GM21723 (cell line): ENCODE results near the gene JAG2.

ENCODE experiments used
- ATAC-seq: cut with Tn5 transposase; IDR thresholded peaks from one replicate; pipeline ENCODE4 v1.9.1; 2021; ENCODE audit warnings: mild to moderate bottlenecking, moderate library complexity; ENCODE audit not compliant: unreplicated experiment

JAG2 gene

DNA sequence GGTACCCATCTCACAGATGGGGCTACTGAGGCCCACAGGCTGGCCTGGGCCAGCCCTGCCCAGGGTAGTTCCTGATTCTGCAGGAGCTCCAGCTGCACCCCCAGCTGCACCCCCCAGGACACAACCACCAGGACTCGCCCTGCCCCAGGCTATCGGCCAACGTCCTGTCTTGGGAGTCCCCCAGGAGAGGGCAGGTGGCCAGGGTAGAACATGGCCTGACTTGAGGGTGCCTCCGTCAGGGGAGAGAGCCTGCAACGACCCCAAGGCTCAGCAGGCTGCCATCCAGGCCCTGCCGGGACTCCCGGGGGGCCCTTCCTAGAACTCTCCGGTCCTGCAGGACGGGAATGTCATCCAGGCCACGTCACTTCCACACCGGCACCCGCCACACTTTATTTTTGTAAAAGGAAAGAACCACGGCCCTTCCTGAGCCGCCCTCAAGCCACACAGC, 15.8 kb downstream of the JAG2 start:
- no peak for ATAC-seq

DNA sequence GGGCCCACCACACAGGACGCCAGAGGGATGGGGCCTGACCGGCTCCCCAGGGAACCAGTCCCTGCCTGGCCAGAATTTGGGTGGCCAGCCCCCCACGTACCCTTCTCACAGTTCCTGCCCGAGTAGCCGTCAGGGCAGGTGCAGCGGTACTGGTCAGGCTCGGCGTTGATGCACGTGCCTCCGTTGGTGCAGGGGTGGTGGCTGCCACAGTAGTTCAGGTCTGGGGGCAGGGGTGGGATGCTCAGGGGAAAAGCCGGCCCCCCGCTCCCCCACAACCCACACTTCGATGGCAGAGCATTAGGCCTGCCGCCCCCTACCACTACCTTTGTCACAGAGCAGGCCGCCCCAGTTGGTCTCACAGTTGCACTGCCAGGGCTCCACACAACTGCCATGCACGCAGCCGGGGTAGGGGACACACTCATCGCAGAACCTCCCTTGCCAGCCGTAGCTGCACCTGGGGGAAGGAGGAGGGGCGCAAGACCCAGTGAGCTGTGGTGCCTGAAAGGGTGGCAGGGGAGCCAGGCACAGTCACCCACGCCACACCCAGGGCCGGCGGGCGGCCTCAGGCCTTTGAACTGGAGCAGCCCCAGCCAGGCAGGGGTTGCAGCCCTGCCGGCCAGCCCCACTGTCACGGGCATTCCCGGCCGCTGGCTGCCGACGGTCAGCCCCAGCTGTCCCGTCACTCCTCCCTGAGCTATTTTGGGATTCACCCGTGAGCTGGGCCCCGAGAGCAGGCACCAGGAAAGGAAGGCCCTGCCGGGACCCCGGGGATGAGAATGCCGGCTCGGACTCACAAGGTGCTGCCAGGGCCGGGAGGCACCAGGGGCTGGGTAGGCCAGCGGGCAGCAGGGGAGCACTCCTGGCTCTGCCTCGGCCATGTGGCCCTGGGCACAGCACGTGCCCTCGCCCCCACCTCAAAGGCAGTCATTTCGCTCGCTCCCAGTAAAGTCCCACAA, 16.5 kb downstream of the JAG2 start:
- ATAC-seq, result no peak

DNA sequence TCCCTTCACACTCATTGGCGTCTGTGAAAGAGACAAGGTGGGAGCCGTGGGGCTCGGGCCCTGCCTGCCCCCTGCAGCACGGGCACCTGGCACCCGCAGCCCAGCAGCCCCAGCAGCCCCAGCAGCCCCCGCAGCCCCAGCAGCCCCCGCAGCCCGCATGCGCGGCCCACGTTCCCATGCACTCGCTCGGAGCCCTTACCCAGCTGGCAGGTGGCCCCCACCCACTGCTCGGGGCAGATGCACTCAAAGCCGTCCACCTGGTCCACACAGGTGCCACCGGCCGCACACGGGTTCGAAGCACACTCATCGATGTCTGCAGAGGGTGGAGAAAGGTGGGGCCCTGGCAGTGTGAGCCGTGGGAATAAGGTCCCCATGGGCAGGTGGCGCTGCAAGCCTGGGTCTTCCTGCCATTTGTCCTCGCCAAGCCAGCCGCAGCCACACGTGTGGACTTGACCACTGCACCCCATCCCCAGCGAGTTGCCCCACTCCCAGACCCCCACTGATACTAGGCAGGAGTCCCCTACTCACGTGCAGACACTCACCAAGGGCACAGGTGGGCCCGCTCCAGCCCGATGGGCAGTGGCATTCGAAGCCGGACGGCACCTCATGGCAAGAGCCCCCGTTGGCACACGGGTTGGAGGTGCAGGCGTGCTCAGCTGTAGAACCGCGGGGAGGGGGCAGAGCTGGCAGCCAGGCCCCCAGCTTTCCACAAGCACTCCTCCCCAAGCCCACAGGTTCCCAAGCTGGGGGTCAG, 17.3 kb downstream of the JAG2 start:
- ATAC-seq, result no peak

DNA sequence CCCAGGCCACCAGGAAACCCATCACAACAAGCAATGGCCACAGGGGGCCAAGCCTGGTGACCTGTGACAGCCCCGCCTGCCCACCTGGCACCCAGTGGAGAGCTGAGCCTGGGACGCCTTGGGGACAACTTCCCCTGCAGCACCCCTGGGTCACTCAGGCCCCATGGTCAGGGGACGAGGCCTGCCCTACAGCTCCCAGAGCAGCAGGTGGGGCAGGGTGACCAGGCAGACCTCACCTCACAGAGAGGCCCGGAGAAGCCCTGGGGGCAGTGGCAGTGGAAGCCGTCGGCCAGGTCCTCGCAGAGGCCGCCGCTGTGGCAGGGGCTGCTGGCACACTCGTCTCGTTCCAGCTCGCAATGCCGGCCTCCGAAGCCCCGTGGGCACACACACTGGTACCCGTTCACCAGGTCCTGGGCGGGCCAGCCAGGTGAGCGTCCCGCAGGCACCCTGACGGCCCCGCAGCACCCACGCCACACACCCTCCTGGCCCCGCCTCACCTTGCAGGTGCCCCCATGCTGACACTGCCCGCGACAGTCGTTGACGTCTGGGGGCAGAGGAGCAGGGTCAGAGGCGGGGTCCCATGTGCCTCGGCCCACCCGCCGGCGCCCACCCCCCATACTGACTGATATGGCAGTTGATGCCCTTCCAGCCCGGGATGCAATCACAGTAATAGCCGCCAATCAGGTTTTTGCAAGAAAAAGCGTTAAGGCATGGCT, 18.1 kb downstream of the JAG2 start:
- no peak for ATAC-seq

DNA sequence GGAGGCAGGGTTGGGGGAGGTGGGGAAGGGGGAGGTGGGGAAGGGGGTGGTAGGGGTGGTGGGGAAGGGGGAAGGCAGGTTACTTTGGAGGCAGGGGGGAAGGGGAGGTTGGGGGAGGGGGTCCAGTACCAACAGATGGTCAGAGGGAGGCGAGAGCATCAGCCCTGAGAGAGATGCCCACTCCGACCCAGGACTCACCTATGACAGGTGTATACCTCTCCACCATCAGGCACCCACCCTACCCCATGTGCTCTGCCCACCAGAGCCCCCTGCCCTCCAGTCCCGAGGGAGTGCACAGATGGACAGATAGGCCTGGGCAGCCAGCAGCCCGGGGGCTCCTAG, 18.6 kb downstream of the JAG2 start:
- no peak for ATAC-seq

DNA sequence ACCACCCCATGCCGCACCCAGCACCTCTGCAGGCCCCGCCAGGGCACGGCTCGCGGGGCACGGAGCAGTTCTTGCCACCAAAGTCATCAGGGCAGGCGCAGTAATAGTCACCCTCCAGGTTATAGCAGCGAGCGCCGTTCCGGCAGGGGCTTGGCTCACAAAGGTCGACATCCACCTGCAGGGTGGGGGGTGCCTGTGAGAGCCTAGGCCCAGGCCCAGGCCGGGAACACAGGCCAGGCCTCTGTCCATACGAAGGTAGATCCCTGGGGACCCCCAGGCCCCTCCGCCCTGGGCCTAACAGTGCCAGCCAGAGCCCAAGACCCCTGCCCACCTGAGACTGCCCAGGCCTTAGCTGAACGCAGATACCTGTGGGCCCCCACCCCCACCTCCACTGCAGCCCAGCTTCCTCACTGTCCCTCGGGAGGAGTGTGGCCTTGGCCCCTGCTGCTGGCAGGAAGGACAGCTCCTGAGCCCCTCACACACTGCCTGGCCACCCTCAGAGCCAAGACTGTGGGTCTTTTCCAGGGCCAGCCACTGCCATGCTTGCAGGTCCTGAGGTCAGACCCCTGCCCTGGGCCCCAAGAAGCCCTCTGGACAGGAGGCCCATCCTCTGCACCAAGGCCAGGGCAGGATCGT, 19.3 kb downstream of the JAG2 start:
- no peak for ATAC-seq

DNA sequence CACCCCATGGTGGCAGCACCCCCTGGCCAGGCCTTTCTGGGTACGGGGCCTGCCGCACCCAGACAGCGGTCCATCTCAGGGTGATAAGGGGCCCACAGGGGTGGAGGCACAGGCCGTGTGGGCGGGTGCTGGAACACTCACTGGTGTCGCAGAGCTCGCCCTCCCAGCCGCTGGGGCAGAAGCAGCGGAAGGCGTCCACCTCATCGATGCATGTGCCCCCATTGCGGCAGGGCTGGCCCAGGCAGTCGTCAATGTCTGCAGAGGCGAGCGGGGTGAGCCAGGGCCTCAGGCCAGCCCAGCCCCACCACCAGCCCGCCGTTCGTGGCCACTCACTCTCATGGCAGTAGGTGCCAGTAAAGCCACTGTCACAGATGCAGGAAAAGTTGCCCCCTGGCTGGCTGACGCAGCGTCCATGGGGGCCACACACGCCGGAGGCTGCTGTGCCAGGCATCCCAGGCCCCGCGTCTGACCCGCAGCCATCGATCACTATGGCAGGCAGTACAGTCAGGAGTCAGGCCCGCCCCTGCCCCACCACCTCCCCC, 19.9 kb downstream of the JAG2 start:
- ATAC-seq, result no peak

DNA sequence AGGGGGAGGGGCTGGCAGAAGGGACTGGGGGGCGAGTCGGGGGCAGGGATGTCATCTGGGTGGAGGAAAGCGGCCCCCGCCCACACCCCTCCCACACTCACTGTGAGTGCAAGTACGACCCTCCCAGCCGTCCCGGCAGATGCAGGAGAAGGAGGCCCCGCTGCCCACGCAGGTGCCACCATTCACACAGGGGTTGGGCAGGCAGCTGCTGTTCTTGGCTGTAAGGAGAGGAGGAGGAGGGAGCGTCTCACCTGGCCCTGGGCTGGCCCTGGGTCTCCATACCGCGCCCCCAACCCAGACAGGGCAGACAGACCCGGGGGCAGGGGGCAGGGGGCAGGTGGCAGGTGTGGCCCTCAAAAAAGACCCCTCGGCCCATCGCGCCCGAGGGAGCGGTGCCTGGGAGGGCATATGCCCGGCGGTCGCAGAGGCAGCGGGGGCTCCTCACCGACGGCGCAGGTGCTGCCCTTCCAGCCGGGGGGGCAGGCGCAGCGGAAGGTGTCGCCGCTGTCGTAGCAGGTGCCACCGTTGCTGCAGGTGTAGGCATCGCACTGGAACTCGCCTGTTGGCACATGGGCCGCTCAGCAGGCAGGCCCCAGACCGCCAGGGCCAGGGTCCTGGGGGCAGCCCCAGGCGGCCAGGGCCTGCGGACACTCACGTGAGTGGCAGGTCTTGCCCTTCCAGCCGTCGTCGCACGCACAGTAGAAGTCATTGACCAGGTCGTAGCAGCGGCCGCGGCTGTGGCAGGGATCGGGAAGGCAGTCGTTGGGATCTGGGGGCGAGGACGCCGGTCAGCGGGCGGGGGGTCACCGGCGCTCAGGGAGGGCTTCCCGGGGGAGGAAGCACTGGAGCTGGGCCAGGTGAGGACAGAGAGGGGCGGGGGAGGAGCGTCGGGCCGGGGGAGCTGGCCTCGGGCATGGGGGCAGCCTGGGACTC, 20.6 kb downstream of the JAG2 start:
- ATAC-seq, result no peak

DNA sequence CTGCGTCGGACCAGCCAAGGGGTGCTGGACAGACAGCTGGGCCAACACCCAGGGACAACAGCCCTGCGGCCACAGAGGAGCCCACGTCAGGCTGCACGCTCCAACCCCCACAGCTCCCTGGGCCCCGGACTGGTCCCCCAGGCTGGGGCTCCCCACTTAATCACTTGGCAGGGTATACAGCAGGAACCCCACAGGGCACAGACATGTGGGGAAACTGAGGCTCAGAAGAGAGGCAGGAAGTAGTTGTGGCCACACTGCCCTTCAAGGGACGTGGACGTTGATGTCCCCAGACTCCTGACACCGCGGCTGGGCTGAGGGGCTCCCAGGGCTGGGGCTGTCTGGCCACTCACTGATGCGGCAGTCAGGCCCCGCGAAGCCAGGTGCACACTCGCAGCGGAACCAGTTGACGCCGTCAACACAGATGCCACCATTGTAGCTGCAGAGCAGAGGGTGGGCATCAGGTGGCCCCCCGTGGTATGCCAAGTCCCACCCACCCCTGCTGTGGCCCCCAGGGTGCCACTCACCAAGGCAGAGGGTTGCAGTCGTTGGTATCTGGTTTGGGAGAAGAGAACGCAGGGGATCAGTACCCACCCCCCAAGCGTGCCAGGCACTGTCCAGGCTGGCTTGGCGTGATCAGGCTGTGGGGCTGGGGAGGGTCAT, 21.5 kb downstream of the JAG2 start:
- ATAC-seq, result no peak

DNA sequence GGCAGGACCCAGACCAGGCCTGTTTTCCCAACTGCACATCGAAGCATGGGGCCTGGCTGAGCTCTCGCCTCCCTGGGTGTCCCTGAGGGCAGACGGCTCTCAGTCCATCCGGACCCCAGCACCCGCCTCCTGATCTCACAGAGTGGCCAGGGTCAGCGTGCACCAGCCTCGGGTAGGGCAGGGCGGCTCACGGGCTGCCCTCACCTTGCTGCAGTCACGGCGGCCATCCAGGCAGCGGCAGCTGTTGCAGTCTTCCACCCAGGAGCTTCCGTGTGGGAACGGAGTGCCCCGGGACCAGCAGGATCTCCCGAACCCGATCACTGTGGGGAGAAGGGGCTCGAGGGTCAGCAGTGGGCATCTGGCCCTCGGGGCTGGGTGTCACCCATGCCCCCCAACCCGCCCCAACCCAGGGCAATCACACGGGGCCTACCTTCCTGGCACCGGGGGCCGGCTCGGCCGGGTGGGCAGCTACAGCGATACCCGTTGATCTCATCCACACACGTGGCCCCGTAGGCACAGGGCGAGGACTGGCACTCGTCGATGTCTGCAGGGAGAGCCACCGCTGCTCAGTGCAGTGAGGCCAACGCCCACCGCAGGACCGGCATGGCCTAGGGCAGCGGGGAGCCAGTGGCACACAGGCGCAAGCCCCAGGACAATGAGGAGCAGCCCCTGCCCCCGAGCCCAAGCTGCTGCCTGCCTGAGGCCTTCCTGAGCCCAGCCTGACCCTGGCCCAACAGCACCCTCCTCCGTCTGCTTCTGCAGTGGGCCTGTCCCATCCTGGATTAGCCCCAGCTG, 22.2 kb downstream of the JAG2 start:
- ATAC-seq, result no peak

DNA sequence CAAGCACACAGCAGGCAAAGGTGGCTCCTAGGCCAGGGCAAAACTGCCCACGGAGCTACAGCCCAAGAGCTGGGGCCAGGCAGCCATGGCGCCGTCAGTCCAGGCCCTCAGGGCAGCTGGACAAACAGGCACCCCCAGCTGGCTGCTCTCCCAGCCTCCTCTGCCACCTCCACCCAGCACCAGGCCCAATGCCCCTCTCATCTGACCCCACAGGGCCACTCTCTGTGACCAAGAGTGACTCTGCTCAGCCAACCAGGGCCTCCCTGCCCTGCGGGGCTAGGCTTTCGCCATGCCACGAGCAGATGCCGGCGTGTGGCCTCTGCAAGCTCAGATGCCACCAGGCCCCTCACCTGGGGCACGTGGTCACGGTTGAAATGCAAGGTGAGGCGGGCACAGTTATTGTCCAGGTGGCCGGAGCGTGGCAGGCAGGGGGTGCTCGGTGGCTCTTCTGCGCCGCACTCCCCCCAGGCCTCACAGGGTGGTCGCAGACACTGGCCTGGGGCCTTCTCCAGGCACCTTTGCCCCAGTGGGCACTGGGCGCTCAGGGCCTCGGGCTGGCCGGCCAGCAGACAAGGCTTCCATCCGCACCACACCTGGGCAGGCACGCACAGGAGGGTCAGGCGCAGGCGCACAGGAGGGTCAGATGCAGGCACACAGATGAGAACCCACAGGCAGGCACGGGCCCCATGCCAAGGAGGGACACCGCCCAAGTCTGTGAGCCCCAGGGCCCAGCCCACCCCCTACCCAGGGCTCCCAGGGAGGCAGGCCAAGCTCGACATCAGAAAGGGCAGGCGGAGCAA, 23.0 kb downstream of the JAG2 start:
- ATAC-seq, result no peak

DNA sequence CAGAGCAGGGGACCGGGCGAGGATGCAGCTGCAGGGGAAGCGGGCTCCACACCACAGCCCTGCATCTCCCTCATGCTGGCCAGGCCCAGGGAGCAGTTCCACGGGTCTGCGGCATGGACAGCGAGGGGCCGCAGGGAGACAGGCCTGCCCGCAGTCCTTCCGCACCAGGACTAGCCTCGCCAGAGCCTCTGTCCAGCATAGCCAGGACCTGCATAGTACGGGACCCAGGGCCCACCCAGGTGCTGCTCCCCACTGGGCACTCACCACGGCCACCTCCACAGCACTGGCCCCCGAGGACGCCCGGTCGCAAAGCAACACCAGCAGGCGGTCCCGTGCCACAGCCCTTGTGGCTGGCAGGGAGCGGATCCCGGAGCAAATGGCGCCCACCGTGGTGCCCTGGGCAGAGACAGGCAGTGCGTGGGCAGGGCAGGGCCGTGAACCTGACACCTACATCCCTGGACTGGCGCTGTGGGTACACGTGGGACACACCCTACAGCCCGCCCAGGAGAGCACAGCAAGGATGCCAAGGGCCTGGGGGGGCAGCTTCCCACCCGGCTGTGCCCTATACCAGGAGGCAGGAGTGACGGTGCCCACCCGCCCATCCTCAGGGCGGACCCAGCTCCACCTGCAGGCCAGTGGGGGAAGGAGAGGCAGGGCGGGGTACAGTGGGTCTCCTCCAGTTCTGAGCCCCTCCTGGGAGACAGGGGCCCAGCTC, 23.8 kb downstream of the JAG2 start:
- ATAC-seq, result no peak

DNA sequence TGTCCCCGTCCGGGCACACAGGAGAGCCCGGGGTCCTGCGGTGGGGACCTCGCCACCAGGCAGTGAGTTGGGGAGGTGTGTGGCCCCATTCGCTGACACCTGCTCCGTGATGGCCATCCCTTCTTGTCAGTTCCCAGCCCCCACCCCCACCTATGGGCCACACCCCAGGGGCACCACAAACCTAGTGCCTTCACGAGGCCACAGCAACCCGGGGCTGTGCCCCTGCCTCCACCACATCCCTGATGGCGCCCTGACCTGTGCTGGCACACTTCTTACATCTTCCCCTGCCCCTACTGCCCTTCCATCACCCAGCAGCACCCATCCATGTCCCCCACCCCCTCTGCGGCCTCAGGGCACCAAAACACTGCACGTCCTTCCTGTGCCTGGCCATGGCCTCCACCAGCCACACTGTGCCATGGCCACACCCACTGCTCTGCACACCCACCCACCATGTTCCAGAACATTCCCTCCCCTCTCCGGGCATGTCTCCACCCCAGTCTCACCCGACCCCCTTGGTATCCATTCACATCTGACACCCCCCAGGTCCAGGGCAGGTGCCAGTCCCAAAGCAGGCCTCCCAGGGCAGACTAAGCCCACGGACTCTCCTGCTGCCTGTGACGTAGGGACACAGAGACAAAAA, 24.4 kb downstream of the JAG2 start:
- ATAC-seq, result no peak

DNA sequence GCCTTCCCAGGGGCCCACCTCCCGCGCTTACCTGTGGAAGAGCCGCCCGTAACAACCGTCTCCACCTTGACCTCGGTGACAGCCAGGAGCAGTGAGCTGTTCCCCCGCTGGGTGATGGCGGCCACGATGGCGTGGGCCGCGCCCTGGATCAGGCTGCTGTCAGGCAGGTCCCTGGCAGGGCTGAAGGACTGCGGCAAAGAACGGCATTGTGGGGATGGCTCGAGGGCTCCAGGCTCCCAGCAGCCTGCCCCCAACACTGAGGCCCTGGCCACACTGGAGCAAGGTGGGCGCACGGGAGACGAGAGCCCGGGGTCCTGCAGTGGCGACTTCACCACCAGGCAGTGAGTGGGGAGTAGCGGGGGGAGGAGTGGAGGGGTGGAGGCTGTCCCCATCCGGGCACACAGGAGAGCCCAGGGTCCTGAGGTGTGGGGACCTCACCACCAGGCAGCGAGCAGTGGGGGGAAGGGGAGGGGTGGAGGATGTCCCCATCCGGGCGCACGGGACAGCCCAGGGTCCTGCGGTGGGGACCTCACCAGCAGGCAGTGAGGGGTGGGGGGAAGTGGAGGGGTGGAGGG, 25.0 kb downstream of the JAG2 start:
- no peak for ATAC-seq

DNA sequence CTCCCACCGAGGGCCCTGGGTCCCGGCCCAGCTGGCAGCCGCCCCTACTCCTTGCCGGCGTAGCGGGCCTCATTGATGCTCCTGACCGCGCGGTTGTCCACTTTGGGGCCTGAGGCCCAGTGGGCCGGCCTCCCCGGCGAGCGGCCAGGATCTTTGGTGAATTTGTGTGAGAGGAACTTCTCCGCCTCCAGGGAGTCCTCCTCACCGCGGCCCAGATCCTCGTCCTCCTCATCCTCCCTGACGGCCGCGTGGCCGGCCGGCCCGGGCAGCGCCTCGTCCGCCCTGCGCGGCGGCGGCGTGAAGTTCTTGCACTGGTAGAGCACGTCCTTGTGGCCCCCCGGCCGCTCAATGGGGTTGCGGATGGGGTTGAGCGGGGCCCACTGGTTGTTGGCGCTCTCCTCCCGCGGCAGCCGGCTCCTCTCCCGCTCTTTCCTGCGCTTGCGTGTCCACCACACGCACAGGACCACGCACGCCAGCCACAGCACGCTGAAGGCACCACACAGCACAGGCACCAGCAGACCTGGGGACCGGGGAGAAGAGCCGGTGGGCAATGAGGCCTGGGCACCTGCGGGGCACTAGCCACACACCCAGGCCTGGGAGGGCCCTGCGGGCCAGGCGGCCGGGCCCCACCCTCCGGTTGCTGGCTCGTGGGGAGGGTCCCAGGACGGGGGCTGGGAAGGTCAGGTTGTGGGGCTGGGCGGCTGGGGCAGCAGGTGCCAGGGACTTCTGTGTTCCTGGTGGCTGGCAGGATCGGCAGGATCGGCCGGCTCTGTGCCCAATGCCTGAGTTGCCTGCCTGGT, 25.7 kb downstream of the JAG2 start:
- ATAC-seq, result no peak
